ENCODE data around the gene SEC11A.

SEC11A gene

GRCh38 chr15:84715441-84716035 lies 401 bp downstream of the SEC11A start:
- Mint-ChIP-seq H3K36me3 (ENCODE audit: low read depth) (peaks cover 11% of the 10 kb centered on the region), H3K9me3 (no peaks in the 10 kb centered on the region), H3K4me3 (peak overlapping the region; percentile 93), H3K4me1 (peaks cover 30% of the 10 kb centered on the region), H3K27ac (peak overlapping the region; percentile 99), H3K27me3 (ENCODE audit: low read depth, poor library complexity) (peaks cover 4% of the 10 kb centered on the region)
- DNase-seq: peak; percentile 35
- TF ChIP-seq, protein P1, sequence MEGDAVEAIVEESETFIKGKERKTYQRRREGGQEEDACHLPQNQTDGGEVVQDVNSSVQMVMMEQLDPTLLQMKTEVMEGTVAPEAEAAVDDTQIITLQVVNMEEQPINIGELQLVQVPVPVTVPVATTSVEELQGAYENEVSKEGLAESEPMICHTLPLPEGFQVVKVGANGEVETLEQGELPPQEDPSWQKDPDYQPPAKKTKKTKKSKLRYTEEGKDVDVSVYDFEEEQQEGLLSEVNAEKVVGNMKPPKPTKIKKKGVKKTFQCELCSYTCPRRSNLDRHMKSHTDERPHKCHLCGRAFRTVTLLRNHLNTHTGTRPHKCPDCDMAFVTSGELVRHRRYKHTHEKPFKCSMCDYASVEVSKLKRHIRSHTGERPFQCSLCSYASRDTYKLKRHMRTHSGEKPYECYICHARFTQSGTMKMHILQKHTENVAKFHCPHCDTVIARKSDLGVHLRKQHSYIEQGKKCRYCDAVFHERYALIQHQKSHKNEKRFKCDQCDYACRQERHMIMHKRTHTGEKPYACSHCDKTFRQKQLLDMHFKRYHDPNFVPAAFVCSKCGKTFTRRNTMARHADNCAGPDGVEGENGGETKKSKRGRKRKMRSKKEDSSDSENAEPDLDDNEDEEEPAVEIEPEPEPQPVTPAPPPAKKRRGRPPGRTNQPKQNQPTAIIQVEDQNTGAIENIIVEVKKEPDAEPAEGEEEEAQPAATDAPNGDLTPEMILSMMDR (IDR thresholded peaks at IDR 0.05): no peak

DNA sequence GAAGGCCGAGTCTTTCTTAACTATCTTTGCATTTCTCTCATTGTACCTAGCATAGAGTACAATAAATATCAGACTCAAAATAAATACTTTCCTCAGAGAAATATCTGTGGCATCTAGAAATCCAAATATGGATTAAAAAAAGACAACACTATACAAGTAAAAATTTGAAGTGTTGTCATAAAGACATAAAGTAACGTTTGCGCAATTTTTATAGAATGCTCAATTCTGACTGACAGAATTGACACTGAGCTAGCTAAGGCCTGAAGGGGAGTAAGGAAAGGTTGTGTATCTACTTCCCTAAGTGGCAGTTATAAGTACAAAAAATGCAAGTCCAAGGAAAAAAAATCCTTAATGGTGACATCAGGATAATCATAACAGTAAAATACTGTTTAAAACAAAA lies 1.1 kb downstream of the SEC11A start:
- Mint-ChIP-seq H3K4me1 (peaks cover 30% of the 10 kb centered on the region), H3K4me3 (peak overlapping the region; percentile 93), H3K27ac (peak overlapping the region; percentile 99), H3K36me3 (ENCODE audit: low read depth) (peaks cover 11% of the 10 kb centered on the region), H3K9me3 (no peaks in the 10 kb centered on the region), H3K27me3 (ENCODE audit: low read depth, poor library complexity) (peaks cover 4% of the 10 kb centered on the region)
- TF ChIP-seq, protein P1 (IDR thresholded peaks at IDR 0.05): no peak
- DNase-seq: no peak

GRCh38 chr15:84714372-84714771 lies 1.6 kb downstream of the SEC11A start:
- Mint-ChIP-seq H3K4me3 (peak overlapping the region; percentile 93), H3K27ac (no peak overlapping the region), H3K4me1 (peaks cover 30% of the 10 kb centered on the region), H3K9me3 (no peaks in the 10 kb centered on the region), H3K36me3 (ENCODE audit: low read depth) (peaks cover 11% of the 10 kb centered on the region), H3K27me3 (ENCODE audit: low read depth, poor library complexity) (peaks cover 4% of the 10 kb centered on the region)
- DNase-seq: no peak
- TF ChIP-seq, protein P1 (IDR thresholded peaks at IDR 0.05): no peak

DNA sequence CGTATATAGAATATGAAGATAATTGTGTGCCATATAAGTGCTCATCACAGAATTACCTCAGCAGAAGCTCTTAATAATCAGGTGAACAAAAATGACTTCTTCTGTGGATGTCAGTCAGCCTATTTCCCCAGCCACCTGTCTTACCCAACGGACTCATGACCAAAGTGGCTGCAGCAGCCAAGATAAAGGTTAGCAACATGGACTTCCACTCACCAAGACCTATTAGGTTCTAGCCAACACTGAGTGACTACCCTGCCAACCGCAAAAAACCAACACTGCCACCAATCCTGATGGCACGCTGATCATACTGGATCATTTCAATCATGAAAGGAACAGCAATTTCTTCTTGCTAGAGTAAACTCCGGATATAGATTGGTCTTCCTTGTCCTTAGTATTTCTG lies 12.1 kb downstream of the SEC11A start:
- H3K36me3 Mint-ChIP-seq (ENCODE audit: low read depth): peaks cover 36% of the 10 kb centered on the region

GRCh38 chr15:84702961-84703482 lies 12.9 kb downstream of the SEC11A start:
- peaks cover 29% of the 10 kb centered on the region for H3K36me3 Mint-ChIP-seq (ENCODE audit: low read depth)
- DNase-seq: no peak
- TF ChIP-seq, protein P1 (IDR thresholded peaks at IDR 0.05): no peak
- H3K4me1 Mint-ChIP-seq: no peaks in the 10 kb centered on the region
- H3K27ac Mint-ChIP-seq: peak overlapping the region; percentile 77
- H3K4me3 Mint-ChIP-seq: no peak overlapping the region
- no peaks in the 10 kb centered on the region for H3K9me3 Mint-ChIP-seq
- H3K27me3 Mint-ChIP-seq (ENCODE audit: low read depth, poor library complexity): no peaks in the 10 kb centered on the region

More for the DNA sequence above, 12.1 kb downstream of the SEC11A start:
- H3K9me3 Mint-ChIP-seq: no peaks in the 10 kb centered on the region
- H3K27me3 Mint-ChIP-seq (ENCODE audit: low read depth, poor library complexity): no peaks in the 10 kb centered on the region
- H3K27ac Mint-ChIP-seq: peak overlapping the region; percentile 82
- DNase-seq: no peak
- H3K4me3 Mint-ChIP-seq: no peak overlapping the region
- TF ChIP-seq, protein P1 (IDR thresholded peaks at IDR 0.05): no peak
- no peaks in the 10 kb centered on the region for H3K4me1 Mint-ChIP-seq

All from nephron progenitor cell (in vitro differentiated cells).